Measurements from ENCODE around the gene YIPF1.

- TF ChIP-seq CTCF (IDR thresholded peaks at IDR 0.05; ENCODE audit: insufficient read depth, low read length) (no peak), GABPA (IDR thresholded peaks at IDR 0.05; ENCODE audit: low read depth) (no peak), POLR2AphosphoS5 (IDR thresholded peaks at IDR 0.05; ENCODE audit: low read depth) (no peak), SPI1 (IDR thresholded peaks at IDR 0.05; ENCODE audit: borderline replicate concordance, low read depth) (no peak), REST (IDR thresholded peaks at IDR 0.05; ENCODE audit: insufficient replicate concordance, low read depth) (no peak)
Measured at GRCh38 chr1:53862507-53862906, 27.1 kb downstream of the YIPF1 start.

Measured in HL-60 (cell line).